HG02623 (cell line): ENCODE data around the gene FGFR1OP2.
A peak's percentile ranks its signal among the peaks of the same experiment; 100 is the strongest.
"Not testable (repeated sequence)": the region's sequence is repeated elsewhere in the genome, so short reads cannot be mapped to it uniquely, and the experiment has no call there.

Source experiments
- ATAC-seq: cut with Tn5 transposase; IDR thresholded peaks from one replicate; pipeline ENCODE4 v1.9.1; 2021; ENCODE audit warnings: moderate library complexity; ENCODE audit not compliant: unreplicated experiment

FGFR1OP2 gene

GRCh38 chr12:26940516-26941214 lies 2.4 kb downstream of the FGFR1OP2 start:
- ATAC-seq = no peak

GRCh38 chr12:26941215-26941594 lies 2.9 kb downstream of the FGFR1OP2 start:
- ATAC-seq = no peak

- ATAC-seq = no peak
Measured at GRCh38 chr12:26948309-26948708, 10.0 kb downstream of the FGFR1OP2 start.

- no peak for ATAC-seq
Measured at GRCh38 chr12:26953447-26953846, 15.2 kb downstream of the FGFR1OP2 start.

GRCh38 chr12:26954027-26954426 lies 15.8 kb downstream of the FGFR1OP2 start:
- ATAC-seq = no peak

- ATAC-seq = not testable (repeated sequence)
Measured at GRCh38 chr12:26961391-26961790, 23.1 kb downstream of the FGFR1OP2 start.

DNA sequence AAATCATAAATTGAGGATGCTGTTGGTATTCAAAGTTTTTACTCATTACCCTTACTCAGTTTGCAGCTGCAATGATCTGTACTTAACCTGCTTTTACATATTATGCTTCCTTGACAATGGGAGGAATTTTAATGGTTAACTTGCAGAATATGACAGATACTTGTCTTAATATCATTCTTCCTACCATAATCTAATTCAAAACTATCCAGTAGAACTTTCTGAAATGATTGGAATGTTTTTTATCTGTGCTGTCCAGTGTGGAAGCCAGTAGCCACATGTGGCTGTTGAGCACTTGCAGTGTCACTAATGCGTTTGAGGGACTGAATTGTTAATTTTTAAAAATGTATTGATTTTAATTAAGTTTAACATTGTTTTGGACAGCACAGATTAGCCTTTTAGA lies 23.5 kb downstream of the FGFR1OP2 start:
- ATAC-seq = no peak

GRCh38 chr12:26963413-26963812 lies 25.1 kb downstream of the FGFR1OP2 start:
- ATAC-seq = no peak

DNA sequence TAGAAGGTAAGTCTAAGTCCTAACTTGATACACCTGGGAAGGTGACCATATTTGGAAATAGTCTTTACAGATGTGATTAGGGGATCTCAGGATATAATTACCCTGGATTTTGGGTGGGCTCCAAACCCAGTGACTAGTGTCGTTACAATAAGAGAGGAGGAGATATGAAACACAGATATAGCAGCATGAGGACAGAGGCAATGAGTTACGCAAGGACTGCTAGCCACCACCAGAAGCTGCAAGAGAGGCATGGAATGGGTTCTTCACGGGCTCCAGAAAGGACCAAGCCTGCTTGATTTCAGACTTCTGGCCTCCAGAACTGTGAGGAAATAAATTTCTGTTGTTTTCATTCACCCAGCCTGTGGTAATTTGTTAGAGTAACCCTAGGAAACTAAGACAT lies 28.6 kb downstream of the FGFR1OP2 start:
- no peak for ATAC-seq

- no peak for ATAC-seq
Measured at GRCh38 chr12:26970136-26970535, 31.9 kb downstream of the FGFR1OP2 start.

GRCh38 chr12:26971963-26972362 lies 33.7 kb downstream of the FGFR1OP2 start:
- peak; percentile 97 for ATAC-seq

GRCh38 chr12:26976687-26977086 lies 38.4 kb downstream of the FGFR1OP2 start:
- no peak for ATAC-seq

GRCh38 chr12:26978801-26979200 lies 40.5 kb downstream of the FGFR1OP2 start:
- no peak for ATAC-seq

- no peak for ATAC-seq
Measured at GRCh38 chr12:26979733-26980132, 41.5 kb downstream of the FGFR1OP2 start.

- ATAC-seq = no peak
Measured at GRCh38 chr12:26982866-26983265, 44.6 kb downstream of the FGFR1OP2 start.

DNA sequence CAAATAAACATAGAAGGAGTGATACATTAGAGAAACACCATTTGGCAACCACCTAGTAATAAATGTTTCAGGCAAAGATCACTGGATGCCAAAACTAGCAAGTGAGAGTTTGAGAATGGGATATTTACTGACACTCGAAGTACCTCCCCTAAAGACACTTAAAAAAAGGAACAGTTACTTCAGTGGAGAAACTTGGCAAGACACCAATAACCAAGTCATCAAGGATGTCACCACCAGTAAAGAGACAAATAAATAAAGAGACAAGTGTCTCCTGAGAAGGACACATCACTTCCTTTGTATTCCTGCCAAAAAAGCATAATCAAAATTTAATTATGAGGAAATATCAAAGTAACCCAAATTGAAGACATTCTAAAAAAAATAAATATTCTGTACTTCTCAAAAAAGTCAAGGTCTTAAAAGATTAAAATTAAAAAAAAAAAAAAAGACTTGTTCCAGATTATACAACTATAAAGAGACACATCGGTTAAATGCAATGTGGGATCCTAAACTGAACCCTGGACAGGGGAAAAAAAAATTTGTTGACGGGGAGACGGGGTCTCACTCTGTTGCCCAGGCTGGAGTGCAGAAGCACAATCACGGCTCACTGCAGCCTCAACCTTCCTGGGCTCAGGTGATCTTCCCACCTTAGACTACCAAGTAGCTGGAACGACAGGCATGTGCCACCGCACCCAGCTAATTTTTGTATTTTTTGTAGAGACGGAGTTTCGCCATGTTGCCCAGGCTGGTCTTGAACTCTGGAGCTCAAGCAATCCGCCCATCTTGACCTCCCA lies 49.6 kb downstream of the FGFR1OP2 start:
- ATAC-seq = no peak

DNA sequence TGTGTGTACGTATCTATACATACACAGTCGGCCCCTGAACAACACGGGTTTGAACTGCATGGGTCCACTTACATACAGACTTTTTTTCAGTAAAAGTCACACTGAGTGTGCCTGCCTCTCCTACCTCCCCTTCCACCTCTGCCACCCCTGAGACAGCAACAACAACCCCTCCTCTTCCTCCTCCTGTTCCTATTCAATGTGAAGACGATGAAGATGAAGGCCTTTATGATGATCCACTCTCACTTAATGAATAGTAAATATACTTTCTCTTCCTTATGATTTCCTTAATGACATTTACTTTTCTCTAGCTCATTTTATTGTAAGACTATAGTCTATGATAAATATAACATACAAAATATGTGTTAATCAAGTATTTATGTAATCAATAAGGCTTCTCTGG lies 50.4 kb downstream of the FGFR1OP2 start:
- no peak for ATAC-seq

- ATAC-seq = no peak
Measured at GRCh38 chr12:26989873-26990272, 51.6 kb downstream of the FGFR1OP2 start.

GRCh38 chr12:26991826-26992225 lies 53.6 kb downstream of the FGFR1OP2 start:
- ATAC-seq = no peak

DNA sequence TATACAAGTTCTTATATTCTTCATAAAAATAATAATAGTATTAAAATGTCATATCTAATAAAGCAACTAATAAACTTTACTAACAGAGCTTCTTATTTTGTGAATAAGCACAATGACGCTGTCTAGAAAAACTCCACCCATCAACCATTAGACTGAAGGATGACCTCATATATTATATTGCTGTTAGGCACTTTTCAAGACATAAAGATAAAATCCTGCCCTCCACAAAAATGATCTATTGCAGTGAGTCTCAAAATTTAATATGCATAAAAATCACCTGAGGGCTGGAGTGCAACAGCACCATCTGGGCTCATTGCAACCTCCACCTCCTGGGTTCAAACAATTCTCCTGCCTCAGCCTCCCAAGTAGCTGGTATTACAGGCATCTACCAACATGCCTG lies 55.8 kb downstream of the FGFR1OP2 start:
- ATAC-seq = no peak

- no peak for ATAC-seq
Measured at GRCh38 chr12:26995706-26996105, 57.4 kb downstream of the FGFR1OP2 start.

GRCh38 chr12:26997003-26997402 lies 58.7 kb downstream of the FGFR1OP2 start:
- no peak for ATAC-seq
